Ammon's horn (tissue), 1 donor: ENCODE results near the gene APOC1.
"Not testable (repeated sequence)": the region's sequence is repeated elsewhere in the genome, so short reads cannot be mapped to it uniquely, and the experiment has no call there.

ENCODE experiments used
- DNase-seq: peaks from one replicate; pipeline ENCODE4 v3.0.0-alpha.2; 2016; ENCODE audit warnings: low spot score

APOC1 gene

DNA sequence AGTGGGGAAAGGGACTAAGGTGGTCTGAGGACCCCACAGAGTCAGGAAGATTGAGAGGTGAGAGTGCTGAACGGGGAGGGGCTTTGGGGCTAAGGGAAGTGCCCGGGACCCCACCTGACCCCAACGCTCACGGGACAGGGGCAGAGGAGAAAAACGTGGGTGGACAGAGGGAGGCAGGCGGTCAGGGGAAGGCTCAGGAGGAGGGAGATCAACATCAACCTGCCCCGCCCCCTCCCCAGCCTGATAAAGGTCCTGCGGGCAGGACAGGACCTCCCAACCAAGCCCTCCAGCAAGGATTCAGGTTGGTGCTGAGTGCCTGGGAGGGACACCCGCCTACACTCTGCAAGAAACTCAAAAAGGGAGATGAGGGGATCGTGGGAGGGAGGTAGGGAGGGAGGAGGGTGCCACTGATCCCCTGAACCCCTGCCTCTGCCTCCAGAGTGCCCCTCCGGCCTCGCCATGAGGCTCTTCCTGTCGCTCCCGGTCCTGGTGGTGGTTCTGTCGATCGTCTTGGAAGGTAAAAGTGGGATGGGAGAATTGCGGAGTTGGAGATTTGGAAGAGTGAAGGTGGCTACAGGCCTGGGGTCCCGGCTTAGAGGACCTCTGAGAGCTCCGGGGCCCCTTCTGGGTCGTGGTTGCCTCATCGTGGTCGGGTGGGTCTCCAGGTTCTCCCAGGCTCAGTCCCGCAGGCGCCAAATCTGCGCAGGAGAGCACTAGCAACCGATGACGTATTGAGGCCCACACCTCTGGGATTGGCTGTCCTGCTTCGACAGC, at the start of gene APOC1:
APOC1 (plus strand) TSS at position 176 of the 774 bp plus-strand sequence; CDS start at position 460, 284 bp downstream.
- DNase-seq = peak; percentile 94

DNA sequence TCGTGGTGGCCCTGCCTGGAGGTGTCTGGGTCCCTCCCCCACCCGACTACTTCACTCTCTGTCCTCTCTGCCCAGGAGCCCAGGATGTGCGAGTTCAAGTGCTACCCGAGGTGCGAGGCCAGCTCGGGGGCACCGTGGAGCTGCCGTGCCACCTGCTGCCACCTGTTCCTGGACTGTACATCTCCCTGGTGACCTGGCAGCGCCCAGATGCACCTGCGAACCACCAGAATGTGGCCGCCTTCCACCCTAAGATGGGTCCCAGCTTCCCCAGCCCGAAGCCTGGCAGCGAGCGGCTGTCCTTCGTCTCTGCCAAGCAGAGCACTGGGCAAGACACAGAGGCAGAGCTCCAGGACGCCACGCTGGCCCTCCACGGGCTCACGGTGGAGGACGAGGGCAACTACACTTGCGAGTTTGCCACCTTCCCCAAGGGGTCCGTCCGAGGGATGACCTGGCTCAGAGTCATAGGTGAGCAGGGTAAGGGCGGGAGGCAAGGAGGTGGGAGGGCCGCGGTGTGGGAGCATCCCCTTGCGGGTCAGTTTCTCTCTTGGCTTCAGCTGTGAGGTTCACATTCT, 49.1 kb upstream of the APOC1 start:
- DNase-seq = peak; percentile 32

DNA sequence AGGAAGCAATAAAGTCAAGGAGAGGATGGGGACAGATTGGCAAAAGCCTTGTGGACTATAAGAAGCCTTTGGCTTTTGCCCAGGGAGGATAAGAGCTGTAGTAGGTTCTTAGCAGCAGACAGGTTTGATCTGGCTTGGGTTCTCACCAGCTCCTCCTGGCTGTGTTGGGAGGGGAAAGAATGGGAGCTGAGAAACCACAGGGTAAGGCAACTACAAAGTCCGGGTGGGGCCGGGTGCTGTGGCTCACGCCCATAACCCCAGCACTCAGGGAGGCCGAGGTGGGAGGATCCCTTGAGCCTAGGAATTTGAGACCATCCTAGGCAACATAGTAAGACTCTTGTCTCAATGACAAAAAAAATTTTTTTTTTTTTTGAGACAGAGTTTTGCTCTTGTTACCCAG, 47.7 kb upstream of the APOC1 start:
- DNase-seq = no peak

DNA sequence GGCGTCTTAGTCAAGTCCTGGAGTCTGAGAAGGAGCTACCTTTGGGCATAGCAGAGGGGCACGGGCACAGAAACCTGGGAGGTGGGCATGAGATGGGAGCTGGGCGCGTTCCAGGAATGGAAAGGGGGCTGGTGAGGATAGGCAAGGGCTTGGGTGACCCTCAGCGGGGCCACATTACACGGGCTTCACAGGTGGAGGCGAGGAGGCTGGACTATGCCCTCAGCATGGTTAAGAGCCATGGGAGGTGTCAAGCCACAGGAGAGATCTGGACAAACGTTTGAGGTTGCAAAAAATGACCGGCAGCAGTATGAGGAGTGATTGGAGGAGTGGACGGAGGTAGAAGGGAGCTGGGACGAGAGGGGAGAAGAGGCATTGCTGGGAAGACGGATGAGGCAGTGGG, 46.8 kb upstream of the APOC1 start:
- no peak for DNase-seq

DNA sequence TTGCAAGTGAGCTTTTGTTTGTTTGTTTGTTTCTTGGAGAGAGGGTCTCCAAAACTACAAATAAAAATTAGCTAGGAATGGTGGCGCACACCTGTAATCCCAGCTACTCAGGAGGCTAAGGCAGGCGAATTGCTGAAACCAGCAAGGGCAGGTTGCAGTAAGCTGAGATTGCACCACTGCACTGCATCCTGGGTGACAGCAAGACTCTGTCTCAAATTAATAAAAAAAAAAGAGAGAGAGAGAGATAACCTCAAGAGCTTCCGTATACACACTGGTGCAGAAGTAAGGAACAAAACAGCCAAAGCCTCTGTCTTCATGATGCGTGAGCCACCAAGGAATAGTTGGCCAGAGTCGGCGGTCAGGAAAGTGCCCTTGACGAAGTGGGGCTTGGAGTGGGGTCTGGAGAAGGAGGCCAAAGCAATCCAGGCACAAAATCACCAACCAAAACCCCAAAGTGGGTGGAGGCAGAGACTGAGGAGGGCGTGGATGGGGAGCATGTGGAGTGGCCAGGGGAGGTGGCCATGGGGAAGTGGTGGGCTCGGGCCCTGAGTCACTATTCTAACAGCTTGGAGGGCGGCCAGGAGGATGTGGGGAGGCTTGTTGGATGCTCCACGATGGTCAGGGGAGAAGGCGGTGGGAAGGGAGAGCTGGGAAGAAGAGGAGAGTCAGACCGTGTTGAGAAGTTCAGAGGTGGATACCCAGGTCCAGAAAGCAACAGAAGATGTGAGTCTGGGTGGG, 44.5 kb upstream of the APOC1 start:
- peak; percentile 56 for DNase-seq

DNA sequence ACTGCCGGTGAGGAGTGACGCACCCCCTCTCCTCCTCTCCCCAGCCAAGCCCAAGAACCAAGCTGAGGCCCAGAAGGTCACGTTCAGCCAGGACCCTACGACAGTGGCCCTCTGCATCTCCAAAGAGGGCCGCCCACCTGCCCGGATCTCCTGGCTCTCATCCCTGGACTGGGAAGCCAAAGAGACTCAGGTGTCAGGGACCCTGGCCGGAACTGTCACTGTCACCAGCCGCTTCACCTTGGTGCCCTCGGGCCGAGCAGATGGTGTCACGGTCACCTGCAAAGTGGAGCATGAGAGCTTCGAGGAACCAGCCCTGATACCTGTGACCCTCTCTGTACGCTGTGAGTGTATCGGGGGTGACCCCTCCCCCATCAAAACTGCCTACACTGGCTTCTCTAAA, 42.6 kb upstream of the APOC1 start:
- DNase-seq = no peak

DNA sequence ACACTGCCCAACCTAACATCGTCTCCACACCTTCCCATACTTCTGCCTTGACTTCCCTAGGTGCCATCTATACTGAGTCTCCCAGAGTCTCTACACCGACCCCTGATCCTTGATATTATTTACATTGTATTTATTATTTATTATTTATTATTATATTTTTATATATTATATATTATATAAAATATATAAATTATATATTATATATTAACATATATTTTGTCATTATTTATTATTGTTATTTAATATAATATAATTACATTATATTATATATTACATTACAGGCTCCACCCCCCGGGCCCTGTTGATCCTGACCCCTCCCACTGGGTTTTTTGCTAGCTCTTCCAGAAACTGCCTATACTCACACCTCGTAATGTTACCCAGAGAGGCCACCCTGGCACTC, 41.7 kb upstream of the APOC1 start:
- DNase-seq = no peak

DNA sequence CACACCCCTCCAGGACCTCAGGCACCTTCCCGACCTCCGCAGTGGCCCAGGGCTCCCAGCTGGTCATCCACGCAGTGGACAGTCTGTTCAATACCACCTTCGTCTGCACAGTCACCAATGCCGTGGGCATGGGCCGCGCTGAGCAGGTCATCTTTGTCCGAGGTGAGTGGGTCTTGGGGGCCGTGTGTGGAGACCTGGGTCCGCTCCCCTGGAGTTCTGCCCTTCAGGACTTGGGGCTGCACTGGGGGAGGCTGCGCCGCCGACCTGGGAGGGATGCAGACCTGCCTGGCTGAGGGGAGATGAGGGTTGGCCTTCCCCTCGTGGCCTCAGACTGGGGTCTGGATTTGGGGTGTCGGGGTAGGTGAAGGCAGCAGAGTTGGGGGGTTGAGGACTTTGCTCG, 40.1 kb upstream of the APOC1 start:
- no peak for DNase-seq

DNA sequence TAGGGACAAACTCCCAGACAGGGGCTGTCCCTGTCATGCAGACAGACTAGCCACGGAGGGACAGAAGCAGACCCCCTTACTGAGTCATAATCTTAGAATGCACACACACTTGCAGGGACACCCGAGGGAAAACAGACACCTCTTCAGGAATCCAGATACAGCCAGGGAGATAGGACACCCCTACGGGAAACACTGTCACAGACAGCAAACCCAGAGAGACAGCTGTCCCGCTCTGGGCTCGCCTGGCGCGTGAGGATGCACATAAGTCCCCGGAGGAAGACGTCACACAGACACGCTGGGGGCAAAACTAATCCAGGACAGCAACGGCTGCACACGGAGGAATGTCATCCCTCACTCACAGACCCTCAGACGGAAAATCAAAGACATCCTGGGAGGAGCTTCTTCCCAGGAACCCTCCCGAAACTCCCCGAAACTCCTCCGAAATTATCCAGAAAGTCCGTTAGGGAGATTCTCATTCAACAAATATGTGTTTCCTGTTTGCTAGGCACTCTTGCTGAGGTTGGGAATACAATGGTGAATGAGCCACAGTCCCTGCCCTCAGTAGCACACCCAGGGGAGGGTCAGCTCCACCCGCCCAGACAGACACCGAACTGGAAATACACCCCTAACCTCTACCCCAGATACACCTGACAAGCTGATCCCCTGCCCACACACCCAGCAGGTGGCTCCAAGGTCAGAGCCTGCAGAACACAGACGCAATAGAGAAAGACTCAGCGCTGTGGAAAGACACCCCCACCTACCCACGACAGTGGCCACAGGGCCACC, 38.5 kb upstream of the APOC1 start:
- DNase-seq = no peak

DNA sequence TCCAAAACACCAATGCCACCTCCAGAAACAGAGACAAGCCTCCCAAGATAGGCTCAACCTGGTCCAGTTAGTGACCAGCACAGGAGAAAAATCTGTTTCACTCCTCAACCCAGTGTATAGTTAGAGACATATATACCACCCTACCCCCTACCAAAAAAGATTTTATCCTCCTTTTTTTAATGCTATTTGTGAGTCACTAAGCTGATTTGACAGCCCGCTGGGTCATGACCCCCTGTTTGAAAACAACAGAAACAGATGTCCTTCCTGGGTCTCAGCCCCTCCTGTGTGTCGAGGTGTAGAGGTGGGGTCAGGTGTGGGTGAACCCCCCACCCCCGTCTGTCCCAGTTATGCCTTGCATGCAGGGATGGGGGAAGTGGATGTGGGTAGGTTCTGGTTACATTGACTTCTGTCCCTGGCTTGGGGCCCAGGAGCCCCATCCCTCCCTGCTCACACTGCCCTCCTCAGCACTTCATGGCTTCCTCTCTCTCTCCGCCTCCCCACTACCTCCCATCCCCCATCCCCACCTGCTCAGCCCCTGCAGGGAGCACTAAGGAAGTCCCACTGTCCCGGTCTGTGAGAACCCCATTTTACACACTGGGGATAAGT, 37.4 kb upstream of the APOC1 start:
- no peak for DNase-seq

DNA sequence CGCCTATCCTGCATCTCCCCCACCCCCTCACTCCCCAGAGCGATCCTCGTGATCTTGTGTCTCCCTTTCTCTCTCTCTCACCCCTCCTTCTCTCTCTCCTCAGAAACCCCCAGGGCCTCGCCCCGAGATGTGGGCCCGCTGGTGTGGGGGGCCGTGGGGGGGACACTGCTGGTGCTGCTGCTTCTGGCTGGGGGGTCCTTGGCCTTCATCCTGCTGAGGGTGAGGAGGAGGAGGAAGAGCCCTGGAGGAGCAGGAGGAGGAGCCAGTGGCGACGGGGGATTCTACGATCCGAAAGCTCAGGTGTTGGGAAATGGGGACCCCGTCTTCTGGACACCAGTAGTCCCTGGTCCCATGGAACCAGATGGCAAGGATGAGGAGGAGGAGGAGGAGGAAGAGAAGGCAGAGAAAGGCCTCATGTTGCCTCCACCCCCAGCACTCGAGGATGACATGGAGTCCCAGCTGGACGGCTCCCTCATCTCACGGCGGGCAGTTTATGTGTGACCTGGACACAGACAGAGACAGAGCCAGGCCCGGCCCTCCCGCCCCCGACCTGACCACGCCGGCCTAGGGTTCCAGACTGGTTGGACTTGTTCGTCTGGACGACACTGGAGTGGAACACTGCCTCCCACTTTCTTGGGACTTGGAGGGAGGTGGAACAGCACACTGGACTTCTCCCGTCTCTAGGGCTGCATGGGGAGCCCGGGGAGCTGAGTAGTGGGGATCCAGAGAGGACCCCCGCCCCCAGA, 36.1 kb upstream of the APOC1 start:
- DNase-seq = no peak

DNA sequence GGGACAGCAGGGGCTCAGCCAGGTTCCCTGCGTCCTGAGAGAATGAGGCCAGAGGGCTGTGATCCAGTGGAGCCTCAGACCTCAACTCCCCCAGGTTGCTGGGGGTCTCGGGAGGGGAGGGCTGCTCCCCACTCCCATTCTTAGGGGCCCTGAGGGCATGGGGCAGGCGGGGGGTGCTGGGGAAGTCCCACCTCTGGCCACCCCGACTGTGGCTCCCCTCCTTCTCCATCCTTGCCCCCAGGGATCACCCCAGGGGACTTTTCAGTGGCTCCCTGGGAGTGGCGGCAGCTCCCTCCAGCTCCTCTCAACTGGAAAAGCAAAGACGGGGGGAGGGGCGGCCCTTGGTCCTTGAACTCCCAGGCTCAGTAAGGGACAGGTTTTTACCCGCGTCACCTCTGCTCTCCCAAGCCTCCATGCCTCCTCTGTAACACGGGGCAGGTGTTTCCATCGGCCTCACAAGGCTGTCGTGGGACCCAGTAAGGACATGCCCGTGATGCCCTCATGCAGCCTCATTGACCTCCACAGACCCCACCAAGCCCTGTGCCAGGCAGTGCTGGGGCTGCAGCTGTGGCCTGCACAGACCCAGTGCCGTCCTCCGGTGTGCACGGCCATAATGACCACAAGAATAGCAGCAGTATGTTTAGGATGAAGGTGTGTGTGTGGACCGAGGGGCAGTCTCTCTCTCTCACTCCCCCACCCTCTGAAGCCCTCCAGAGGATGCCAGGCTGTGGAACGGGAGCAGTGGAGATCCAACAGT, 34.9 kb upstream of the APOC1 start:
- DNase-seq = no peak

DNA sequence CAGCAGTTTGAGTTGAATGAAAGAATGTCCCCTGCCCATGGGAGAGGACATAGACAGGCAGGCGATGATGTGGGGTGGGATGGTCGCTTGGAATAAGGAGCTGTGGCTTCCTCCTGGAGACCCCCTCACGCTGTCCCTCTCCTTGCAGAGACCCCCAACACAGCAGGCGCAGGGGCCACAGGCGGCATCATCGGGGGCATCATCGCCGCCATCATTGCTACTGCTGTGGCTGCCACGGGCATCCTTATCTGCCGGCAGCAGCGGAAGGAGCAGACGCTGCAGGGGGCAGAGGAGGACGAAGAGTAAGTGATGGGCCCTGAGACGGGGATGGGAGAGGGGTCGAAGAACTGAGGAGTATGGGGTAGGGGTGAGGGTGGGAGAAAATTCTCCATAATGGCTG, 32.3 kb upstream of the APOC1 start:
- DNase-seq = no peak

DNA sequence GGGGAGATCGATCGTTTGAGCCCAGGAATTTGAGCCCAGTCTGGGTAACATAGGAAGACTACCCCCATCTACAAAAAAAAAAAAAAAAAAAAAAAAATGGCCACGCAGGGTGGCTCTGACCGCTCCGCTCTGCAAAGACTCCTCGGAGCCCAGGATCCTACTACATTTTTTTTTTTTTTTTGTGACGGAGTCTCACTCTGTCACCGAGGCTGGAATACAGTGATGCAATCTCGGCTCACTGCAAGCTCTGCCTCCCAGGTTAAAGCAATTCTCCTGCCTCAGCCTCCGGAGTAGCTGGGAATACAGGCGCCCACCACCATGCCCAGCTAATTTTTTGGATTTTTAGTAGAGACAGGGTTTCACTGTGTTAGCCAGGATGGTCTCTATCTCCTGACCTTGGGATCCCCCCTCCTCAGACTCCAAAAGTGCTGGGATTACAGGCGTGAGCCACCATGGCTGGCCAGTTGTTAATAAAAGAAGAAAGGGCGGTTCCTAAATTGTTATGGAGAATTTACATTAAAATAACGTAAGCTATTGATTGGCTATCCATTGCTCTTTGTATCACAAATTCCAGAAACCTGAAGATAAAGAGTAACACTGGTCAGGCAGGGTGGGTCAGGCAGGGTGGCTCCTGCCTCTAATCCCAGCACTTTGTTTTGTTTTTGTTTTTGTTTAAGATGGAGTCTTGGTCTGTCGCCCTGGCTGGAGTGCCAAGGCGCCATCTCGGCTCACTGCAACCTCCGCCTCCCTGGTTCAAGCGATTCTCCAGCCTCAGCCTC, 31.6 kb upstream of the APOC1 start:
- not testable (repeated sequence) for DNase-seq

DNA sequence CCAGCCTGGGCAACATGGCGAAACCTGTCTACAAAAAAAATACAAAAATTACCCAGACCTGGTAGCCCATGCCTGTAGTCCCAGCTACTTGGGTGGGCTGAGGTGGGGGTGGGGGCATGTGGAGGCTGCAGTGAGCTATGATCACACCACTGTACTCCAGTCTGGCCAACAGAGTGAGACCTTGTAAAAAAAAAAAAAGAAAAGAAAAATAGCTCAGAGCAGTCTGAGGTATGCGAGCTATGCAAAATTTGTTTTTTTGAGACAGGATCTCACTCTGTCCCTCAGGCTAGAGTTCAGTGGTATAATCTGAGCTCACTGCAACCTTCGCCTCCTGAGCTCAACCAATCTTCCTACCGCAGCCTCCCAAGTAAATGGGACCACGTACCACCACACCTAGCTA, 30.5 kb upstream of the APOC1 start:
- DNase-seq = no peak

DNA sequence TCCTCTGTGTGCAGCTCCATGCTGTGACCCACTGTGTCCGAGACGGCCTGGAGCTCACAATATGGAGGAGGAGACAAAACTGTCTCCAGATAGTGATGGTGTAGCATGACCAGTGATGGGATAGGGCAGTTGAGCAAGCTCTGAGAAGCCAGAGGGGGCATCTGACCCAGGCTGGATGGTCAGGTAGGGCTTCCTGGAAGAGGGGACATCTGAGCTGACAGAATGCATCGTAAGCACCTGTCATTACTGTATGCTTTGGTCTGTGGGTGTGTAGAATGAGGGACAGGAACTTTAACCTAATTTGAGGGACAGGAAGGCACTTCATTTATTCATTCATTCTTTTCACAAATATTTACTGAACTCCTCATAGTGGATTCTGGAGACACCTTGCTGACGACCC, 29.8 kb upstream of the APOC1 start:
- no peak for DNase-seq

DNA sequence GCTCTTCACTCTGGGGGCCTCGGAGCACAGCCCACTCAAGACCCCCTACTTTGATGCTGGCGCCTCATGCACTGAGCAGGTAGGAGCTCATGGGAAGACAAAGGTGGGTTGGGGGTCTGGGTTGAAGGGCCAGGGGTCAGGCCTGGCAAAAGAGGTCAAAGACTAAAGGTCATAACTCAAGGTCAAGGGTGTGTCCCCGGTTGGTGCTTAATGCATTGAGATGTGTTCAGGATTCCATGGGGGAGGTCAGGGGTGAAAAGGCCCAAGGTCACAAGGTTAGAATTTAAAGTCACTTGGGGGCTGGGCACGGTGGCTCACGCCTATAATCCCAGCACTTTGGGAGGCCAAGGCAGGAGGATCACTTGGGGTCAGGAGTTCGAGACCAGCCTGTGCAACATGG, 28.3 kb upstream of the APOC1 start:
- DNase-seq = no peak

DNA sequence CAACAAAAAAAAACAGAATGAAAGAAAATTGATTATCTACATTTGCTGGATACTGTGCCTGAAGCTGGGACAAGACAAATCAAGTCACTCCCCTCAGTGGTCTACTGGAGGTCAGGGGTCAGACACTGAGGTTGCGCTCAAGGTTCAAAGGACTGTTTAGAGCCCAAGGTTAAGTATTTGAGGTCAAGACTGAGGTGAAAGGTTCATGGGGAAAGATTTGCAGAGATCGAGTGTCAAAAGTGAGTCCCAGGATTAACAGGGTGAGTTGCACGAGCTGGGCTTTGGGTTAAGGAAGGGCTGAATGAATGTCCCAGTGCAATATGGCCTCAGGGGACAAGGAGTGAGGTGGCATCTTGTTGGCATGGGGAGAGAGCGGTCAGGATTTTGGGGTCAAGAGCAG, 26.8 kb upstream of the APOC1 start:
- DNase-seq = no peak

DNA sequence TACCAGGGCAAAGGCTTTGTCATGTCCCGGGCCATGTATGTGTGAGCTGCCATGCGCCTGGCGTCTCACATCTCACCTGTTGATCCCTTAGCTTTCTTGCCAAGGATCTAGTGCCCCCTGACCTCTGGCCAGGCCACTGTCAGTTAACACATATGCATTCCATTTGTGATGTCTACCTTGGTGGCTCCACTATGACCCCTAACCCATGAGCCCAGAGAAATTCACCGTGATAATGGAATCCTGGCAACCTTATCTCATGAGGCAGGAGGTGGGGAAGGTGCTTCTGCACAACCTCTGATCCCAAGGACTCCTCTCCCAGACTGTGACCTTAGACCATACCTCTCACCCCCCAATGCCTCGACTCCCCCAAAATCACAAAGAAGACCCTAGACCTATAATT, 26.1 kb upstream of the APOC1 start:
- not testable (repeated sequence) for DNase-seq
